Measurements from ENCODE around the gene FOXD4L6. TPM values are rescaled to one million over a fixed set of nuclear protein-coding genes. Genes with fewer than 3 reads are reported as not detected.
"Not testable (repeated sequence)": the region's sequence is repeated elsewhere in the genome, so short reads cannot be mapped to it uniquely, and the experiment has no call there.

FOXD4L6 gene
- total RNA-seq, 1 experiment from 2014 or later: not detected

DNA sequence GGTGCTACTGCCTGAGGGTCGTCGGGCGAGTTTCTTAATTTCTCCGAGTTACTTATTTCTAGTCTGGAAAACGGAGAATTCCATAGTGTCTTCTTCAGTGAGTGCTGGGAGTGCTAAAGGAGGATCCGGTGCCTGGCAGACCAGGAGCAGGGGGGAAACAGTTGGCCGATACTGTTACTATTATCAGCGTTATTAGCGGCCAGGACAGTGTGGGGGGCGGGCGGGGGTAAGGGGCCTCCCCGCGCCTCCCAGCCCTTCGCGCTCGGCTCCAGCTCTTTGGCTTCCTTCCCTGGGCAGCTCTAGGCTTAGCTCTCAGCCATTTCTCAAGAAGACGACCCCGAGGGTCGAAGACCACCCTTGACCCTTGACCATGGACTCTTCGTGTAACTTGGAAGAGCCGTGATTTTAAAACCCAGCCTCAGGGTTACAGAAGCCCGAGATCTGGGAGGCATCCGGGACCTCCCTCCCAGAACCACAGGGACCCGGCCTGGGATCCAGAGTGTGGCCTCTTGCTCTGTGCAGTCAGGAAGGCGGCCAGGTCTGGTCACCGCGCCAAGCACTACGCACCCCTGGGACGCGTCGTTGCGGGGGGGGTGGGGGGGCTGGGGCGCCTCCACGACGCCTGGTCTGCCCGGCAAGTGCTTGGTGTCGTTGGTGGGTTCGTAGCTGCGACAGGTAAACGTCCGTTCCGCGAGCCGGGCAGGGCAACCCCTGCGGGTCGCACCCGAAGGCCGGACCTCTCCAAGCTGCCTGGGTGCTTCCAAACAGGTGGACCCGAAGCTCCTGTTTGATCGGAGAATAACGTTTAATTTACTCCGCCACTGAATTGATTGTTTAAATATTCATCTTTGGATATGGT is 4.0 kb downstream of the FOXD4L6 start:
- H3K9me3 Mint-ChIP-seq (ENCODE audit: unreplicated experiment); H3K4me3 ChIP-seq (ENCODE audit: low read depth, low read length); DNase-seq; H3K4me1 ChIP-seq; H3K27ac Mint-ChIP-seq (ENCODE audit: unreplicated experiment); H3K4me1 Mint-ChIP-seq (ENCODE audit: low read depth, unreplicated experiment); H3K36me3 Mint-ChIP-seq (ENCODE audit: insufficient read depth, unreplicated experiment); BruUV-seq (replicated peaks); H3K9me3 ChIP-seq; H3K4me3 Mint-ChIP-seq (ENCODE audit: unreplicated experiment); H3K27me3 Mint-ChIP-seq (ENCODE audit: insufficient read depth, unreplicated experiment); H3K36me3 ChIP-seq (ENCODE audit: control insufficient read depth, insufficient read depth, low read length); POLR2A ChIA-PET; H3K27me3 ChIP-seq (replicated peaks; ENCODE audit: control insufficient read depth, insufficient read depth, low read length); CTCF ChIA-PET; intact Hi-C loops (cut with micrococcal nuclease; ENCODE audit: unreplicated experiment): not testable (repeated sequence)

DNA sequence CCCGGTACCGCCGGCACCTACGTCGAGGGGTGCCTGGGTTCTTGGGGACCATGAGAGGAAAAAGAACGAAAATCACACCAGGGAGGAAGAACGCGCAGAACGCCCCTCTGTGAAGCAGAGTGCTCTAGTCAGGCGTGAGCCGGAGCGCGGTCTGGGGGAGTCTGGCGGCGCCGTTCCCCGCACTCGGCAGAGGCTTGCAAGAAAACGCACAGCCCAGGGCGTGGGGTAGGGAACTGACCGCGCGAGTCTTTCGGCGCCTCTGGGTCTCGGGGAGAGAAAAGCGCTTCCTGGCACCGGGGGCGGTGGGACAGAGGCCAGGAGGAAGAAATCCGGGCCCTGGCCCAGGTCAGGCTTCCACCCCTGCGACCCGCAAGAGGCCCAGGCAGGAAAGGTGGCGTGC is 4.7 kb downstream of the FOXD4L6 start:
- intact Hi-C loops (cut with micrococcal nuclease; ENCODE audit: unreplicated experiment); H3K4me1 Mint-ChIP-seq (ENCODE audit: low read depth, unreplicated experiment); BruUV-seq (replicated peaks); H3K4me1 ChIP-seq; H3K4me3 Mint-ChIP-seq (ENCODE audit: unreplicated experiment); H3K27me3 Mint-ChIP-seq (ENCODE audit: insufficient read depth, unreplicated experiment); CTCF ChIA-PET; H3K27me3 ChIP-seq (replicated peaks; ENCODE audit: control insufficient read depth, insufficient read depth, low read length); H3K27ac Mint-ChIP-seq (ENCODE audit: unreplicated experiment); H3K9me3 Mint-ChIP-seq (ENCODE audit: unreplicated experiment); H3K36me3 Mint-ChIP-seq (ENCODE audit: insufficient read depth, unreplicated experiment); H3K36me3 ChIP-seq (ENCODE audit: control insufficient read depth, insufficient read depth, low read length); POLR2A ChIA-PET; H3K9me3 ChIP-seq; H3K4me3 ChIP-seq (ENCODE audit: low read depth, low read length); DNase-seq: not testable (repeated sequence)

GRCh38 chr9:41123396-41123795 is 5.1 kb downstream of the FOXD4L6 start:
- H3K4me3 ChIP-seq (ENCODE audit: low read depth, low read length); DNase-seq; CTCF ChIA-PET; H3K9me3 Mint-ChIP-seq (ENCODE audit: unreplicated experiment); H3K4me3 Mint-ChIP-seq (ENCODE audit: unreplicated experiment); BruUV-seq (replicated peaks); H3K27me3 Mint-ChIP-seq (ENCODE audit: insufficient read depth, unreplicated experiment); H3K27me3 ChIP-seq (replicated peaks; ENCODE audit: control insufficient read depth, insufficient read depth, low read length); H3K9me3 ChIP-seq; H3K36me3 Mint-ChIP-seq (ENCODE audit: insufficient read depth, unreplicated experiment); H3K36me3 ChIP-seq (ENCODE audit: control insufficient read depth, insufficient read depth, low read length); intact Hi-C loops (cut with micrococcal nuclease; ENCODE audit: unreplicated experiment); H3K4me1 ChIP-seq; H3K4me1 Mint-ChIP-seq (ENCODE audit: low read depth, unreplicated experiment); POLR2A ChIA-PET; H3K27ac Mint-ChIP-seq (ENCODE audit: unreplicated experiment): not testable (repeated sequence)

DNA sequence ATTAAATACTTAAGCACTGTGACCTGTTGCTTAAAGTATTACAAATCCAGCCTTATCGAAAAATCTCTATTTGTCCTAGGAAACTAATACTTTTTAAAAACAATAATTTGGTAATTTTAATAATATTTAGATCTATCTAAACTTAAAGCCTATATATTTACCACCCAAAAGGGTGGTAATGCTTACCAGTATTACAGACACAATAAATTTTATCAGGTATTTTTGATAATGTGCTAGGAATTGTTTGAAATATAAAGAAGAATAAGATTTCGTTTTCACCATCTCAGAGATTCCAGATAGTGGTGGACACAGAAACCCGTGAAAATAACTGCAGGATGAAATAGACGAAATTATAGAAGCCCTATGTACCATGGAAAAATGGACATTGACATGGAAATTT is 7.8 kb downstream of the FOXD4L6 start:
- DNase-seq; H3K27me3 Mint-ChIP-seq (ENCODE audit: insufficient read depth, unreplicated experiment); H3K36me3 ChIP-seq (ENCODE audit: control insufficient read depth, insufficient read depth, low read length); H3K4me1 Mint-ChIP-seq (ENCODE audit: low read depth, unreplicated experiment); POLR2A ChIA-PET; H3K4me3 Mint-ChIP-seq (ENCODE audit: unreplicated experiment); H3K9me3 Mint-ChIP-seq (ENCODE audit: unreplicated experiment); H3K36me3 Mint-ChIP-seq (ENCODE audit: insufficient read depth, unreplicated experiment); H3K4me1 ChIP-seq; H3K27me3 ChIP-seq (replicated peaks; ENCODE audit: control insufficient read depth, insufficient read depth, low read length); intact Hi-C loops (cut with micrococcal nuclease; ENCODE audit: unreplicated experiment); CTCF ChIA-PET; H3K27ac Mint-ChIP-seq (ENCODE audit: unreplicated experiment); H3K9me3 ChIP-seq; BruUV-seq (replicated peaks); H3K4me3 ChIP-seq (ENCODE audit: low read depth, low read length): not testable (repeated sequence)

- H3K27me3 Mint-ChIP-seq (ENCODE audit: insufficient read depth, unreplicated experiment); CTCF ChIA-PET; BruUV-seq (replicated peaks); H3K27me3 ChIP-seq (replicated peaks; ENCODE audit: control insufficient read depth, insufficient read depth, low read length); H3K4me3 ChIP-seq (ENCODE audit: low read depth, low read length); intact Hi-C loops (cut with micrococcal nuclease; ENCODE audit: unreplicated experiment); H3K36me3 Mint-ChIP-seq (ENCODE audit: insufficient read depth, unreplicated experiment); H3K9me3 Mint-ChIP-seq (ENCODE audit: unreplicated experiment); H3K4me3 Mint-ChIP-seq (ENCODE audit: unreplicated experiment); H3K4me1 ChIP-seq; H3K27ac Mint-ChIP-seq (ENCODE audit: unreplicated experiment); H3K36me3 ChIP-seq (ENCODE audit: control insufficient read depth, insufficient read depth, low read length); DNase-seq; H3K9me3 ChIP-seq; POLR2A ChIA-PET; H3K4me1 Mint-ChIP-seq (ENCODE audit: low read depth, unreplicated experiment): not testable (repeated sequence)
Measured at GRCh38 chr9:41119719-41120118, 8.8 kb downstream of the FOXD4L6 start.

GRCh38 chr9:41119311-41119710 is 9.2 kb downstream of the FOXD4L6 start:
- H3K4me1 ChIP-seq; H3K4me3 ChIP-seq (ENCODE audit: low read depth, low read length); H3K9me3 Mint-ChIP-seq (ENCODE audit: unreplicated experiment); POLR2A ChIA-PET; H3K27me3 ChIP-seq (replicated peaks; ENCODE audit: control insufficient read depth, insufficient read depth, low read length); DNase-seq; BruUV-seq (replicated peaks); H3K27me3 Mint-ChIP-seq (ENCODE audit: insufficient read depth, unreplicated experiment); H3K36me3 ChIP-seq (ENCODE audit: control insufficient read depth, insufficient read depth, low read length); H3K4me3 Mint-ChIP-seq (ENCODE audit: unreplicated experiment); H3K27ac Mint-ChIP-seq (ENCODE audit: unreplicated experiment); intact Hi-C loops (cut with micrococcal nuclease; ENCODE audit: unreplicated experiment); H3K4me1 Mint-ChIP-seq (ENCODE audit: low read depth, unreplicated experiment); H3K9me3 ChIP-seq; CTCF ChIA-PET; H3K36me3 Mint-ChIP-seq (ENCODE audit: insufficient read depth, unreplicated experiment): not testable (repeated sequence)

GRCh38 chr9:41113348-41113747 is 15.1 kb downstream of the FOXD4L6 start:
- H3K4me3 ChIP-seq (ENCODE audit: low read depth, low read length); H3K9me3 ChIP-seq; BruUV-seq (replicated peaks); intact Hi-C loops (cut with micrococcal nuclease; ENCODE audit: unreplicated experiment); H3K27me3 ChIP-seq (replicated peaks; ENCODE audit: control insufficient read depth, insufficient read depth, low read length); DNase-seq; H3K4me3 Mint-ChIP-seq (ENCODE audit: unreplicated experiment); H3K36me3 Mint-ChIP-seq (ENCODE audit: insufficient read depth, unreplicated experiment); H3K4me1 ChIP-seq; H3K27me3 Mint-ChIP-seq (ENCODE audit: insufficient read depth, unreplicated experiment); CTCF ChIA-PET; H3K27ac Mint-ChIP-seq (ENCODE audit: unreplicated experiment); POLR2A ChIA-PET; H3K36me3 ChIP-seq (ENCODE audit: control insufficient read depth, insufficient read depth, low read length); H3K4me1 Mint-ChIP-seq (ENCODE audit: low read depth, unreplicated experiment); H3K9me3 Mint-ChIP-seq (ENCODE audit: unreplicated experiment): not testable (repeated sequence)
